ENCODE results near the gene CUL4A. TPM values are rescaled to one million over a fixed set of nuclear protein-coding genes. Genes with fewer than 3 reads are reported as not detected.
A peak's percentile ranks its signal among the peaks of the same experiment; 100 is the strongest.

The CUL4A gene
- total and polyA plus RNA-seq, 2 donors (not counting 1 experiment from before 2014, with no cell fraction given), result 37.5 to 80.4 TPM

- H3K4me3 ChIP-seq (ENCODE audit: control extremely low read depth in 1 of 5, extremely low read depth in 1 of 5, insufficient read depth in 1 of 5, low read depth in 2 of 5, low read length in 4 of 5), result no peak overlapping the region
- no peak overlapping the region for H3K4me2 ChIP-seq (replicated peaks; ENCODE audit: low read depth, low read length, poor library complexity, severe bottlenecking)
- ChIA-PET CTCF (no interaction called here), POLR2A (no interaction called here)
- no peaks in the 10 kb centered on the region for H3K79me2 ChIP-seq (ENCODE audit: control insufficient read depth, insufficient read depth, low read length)
- H3K9me3 ChIP-seq (ENCODE audit: control extremely low read depth in 1 of 3, control insufficient read depth in 2 of 3, insufficient read depth in 1 of 3, low read length in 2 of 3), result no peaks in the 10 kb centered on the region
- H3K9me3 Mint-ChIP-seq (ENCODE audit: insufficient read depth), result no peaks in the 10 kb centered on the region
- intact Hi-C loops (cut with micrococcal nuclease), result no loop called here
- peaks cover 3% of the 10 kb centered on the region for H3K4me1 Mint-ChIP-seq
- peaks cover 9 to 71% of the 10 kb centered on the region in 2 experiments for H3K36me3 ChIP-seq (replicated peaks in 1 of 2; ENCODE audit: control extremely low read depth in 1 of 2, control insufficient read depth in 1 of 2, extremely low read depth in 1 of 2, insufficient read depth in 2 of 2, low read length in 1 of 2)
- H3K4me1 ChIP-seq (ENCODE audit: control insufficient read depth in 2 of 2, insufficient read depth in 2 of 2, low read length in 2 of 2), result no peaks in the 10 kb centered on the region
- H4K20me1 ChIP-seq (ENCODE audit: control insufficient read depth, insufficient read depth, low read length, poor library complexity, severe bottlenecking), result no peaks in the 10 kb centered on the region
- DNase-seq (no peak), ATAC-seq (ENCODE audit: low read depth) (no peak)
- H3K27ac Mint-ChIP-seq, result no peak overlapping the region
- TF ChIP-seq EZH2 (IDR thresholded peaks at IDR 0.05; ENCODE audit: borderline replicate concordance, insufficient read depth, low read depth, low read length, poor library complexity, severe bottlenecking) (no peak), CTCF (IDR thresholded peaks at IDR 0.05) (no peak)
- H3K4me3 Mint-ChIP-seq, result peak overlapping the region; percentile 20
- H3K27me3 Mint-ChIP-seq, result no peaks in the 10 kb centered on the region
- H3K27me3 ChIP-seq (replicated peaks in 1 of 4; ENCODE audit: control extremely low read depth in 1 of 4, control insufficient read depth in 3 of 4, insufficient read depth in 4 of 4, low read length in 3 of 4), result no peaks in the 10 kb centered on the region
- 73% methylated on average over 19 of the region's 22 CpGs for WGBS (ENCODE audit: insufficient coverage)
- H3K27ac ChIP-seq (ENCODE audit: low read length in 2 of 2), result no peak overlapping the region
- no peak overlapping the region for H3K9ac ChIP-seq (ENCODE audit: low read length)
- no peak overlapping the region for H2AFZ ChIP-seq (ENCODE audit: insufficient read depth, low read depth, low read length, poor library complexity, severe bottlenecking)
These were observed 24.6 kb upstream of the CUL4A start for GRCh38 chr13:113184568-113185440.
